ENCODE results near the gene EDA.

- TF ChIP-seq CTCF (IDR thresholded peaks at IDR 0.05; ENCODE audit: low read depth, low read length) (no peak), POLR2A (IDR thresholded peaks at IDR 0.05; ENCODE audit: extremely low read depth, insufficient read length) (no peak), MAX (IDR thresholded peaks at IDR 0.05; ENCODE audit: low read depth, low read length) (no peak), MYC (IDR thresholded peaks at IDR 0.05; ENCODE audit: low read depth, low read length) (no peak)
Measured at GRCh38 chrX:69762340-69762739, 146.4 kb downstream of the EDA start.

Data from NB4 (cell line).